Activated naive CD8-positive, alpha-beta T cell (primary cell): ENCODE data around the gene PPP4R2.
A peak's percentile ranks its signal among the peaks of the same experiment; 100 is the strongest.

ENCODE experiments used
- H3K27ac Mint-ChIP-seq: one replicate; pipeline ENCODE4 v1.8.0; 2021; ENCODE audit warnings: mixed read lengths
- H3K27me3 Mint-ChIP-seq: one replicate; pipeline ENCODE4 v1.8.0; 2021; ENCODE audit warnings: mixed read lengths
- H3K36me3 Mint-ChIP-seq: one replicate; pipeline ENCODE4 v1.8.0; 2021; ENCODE audit warnings: mixed read lengths
- H3K4me1 Mint-ChIP-seq: one replicate; pipeline ENCODE4 v1.8.0; 2021; ENCODE audit warnings: low read depth, mixed read lengths
- H3K4me3 Mint-ChIP-seq: one replicate; pipeline ENCODE4 v1.8.0; 2021; ENCODE audit warnings: mild to moderate bottlenecking, mixed read lengths
- H3K9me3 Mint-ChIP-seq: one replicate; pipeline ENCODE4 v1.8.0; 2021; ENCODE audit warnings: low read depth, mixed read lengths

PPP4R2 gene

DNA sequence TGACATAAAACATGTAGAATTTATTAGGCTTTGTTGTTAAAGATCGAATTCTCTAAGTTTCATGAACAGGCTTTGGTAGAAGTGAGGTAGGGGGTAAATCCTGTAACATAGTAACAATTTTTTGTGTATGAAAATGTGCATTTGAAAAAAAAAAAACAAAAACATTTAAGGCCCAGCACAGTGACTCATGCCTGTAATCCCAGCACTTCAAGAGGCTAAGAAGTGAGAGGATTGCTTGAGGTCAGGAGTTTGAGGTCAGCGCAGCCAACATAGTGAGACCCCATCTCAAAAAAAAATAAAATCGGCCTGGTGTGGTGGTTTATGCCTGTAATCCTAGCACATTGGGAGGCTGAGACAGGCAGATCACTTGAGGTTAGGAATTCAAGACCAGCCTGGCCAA lies 26.8 kb upstream of the PPP4R2 start:
- H3K9me3 Mint-ChIP-seq, result no peaks in the 10 kb centered on the region
- H3K4me3 Mint-ChIP-seq, result no peak overlapping the region
- peaks cover 15% of the 10 kb centered on the region for H3K4me1 Mint-ChIP-seq
- no peak overlapping the region for H3K27ac Mint-ChIP-seq
- no peaks in the 10 kb centered on the region for H3K27me3 Mint-ChIP-seq
- H3K36me3 Mint-ChIP-seq, result no peaks in the 10 kb centered on the region

DNA sequence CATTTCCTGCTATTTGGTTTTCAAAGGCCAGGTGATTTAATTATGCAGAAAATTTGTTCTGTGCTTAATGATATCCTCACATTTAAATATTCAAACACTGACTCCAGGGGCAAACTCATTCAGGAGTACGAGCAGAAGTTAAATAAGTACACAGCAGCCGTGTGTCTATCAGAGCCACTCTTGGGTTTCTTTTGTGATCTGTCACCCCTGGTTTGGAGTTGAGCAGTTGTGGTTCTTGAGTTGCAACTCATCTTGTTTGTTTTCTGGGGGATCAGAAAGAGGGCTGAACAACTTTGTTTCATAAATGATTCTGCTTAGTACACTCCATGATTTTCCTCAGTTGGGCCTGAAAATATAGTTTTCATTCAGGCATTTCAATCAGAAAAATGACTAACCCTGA lies 25.7 kb upstream of the PPP4R2 start:
- Mint-ChIP-seq H3K4me1 (peaks cover 4% of the 10 kb centered on the region), H3K27me3 (no peaks in the 10 kb centered on the region)

DNA sequence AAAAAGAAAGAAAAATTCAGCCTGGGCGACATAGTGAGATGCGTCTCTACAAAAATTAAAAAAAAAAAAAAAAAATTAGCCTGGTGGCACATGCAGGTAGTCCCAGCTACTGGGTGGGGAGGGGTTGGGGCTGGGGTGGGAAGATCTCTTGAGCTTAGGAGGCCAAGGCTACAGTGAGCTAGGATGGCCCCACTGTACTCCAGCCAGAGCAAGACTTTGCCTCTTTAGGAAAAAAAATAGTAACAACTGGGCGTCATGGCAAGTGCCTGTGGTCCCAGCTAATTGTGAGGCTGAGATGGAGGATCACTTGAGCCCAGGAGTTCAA lies 23.9 kb upstream of the PPP4R2 start:
- H3K4me1 Mint-ChIP-seq, result peaks cover 5% of the 10 kb centered on the region
- no peak overlapping the region for H3K27ac Mint-ChIP-seq
- H3K9me3 Mint-ChIP-seq, result no peaks in the 10 kb centered on the region
- H3K4me3 Mint-ChIP-seq, result no peak overlapping the region
- H3K36me3 Mint-ChIP-seq, result no peaks in the 10 kb centered on the region
- H3K27me3 Mint-ChIP-seq, result no peaks in the 10 kb centered on the region

More for the DNA sequence above, 25.7 kb upstream of the PPP4R2 start:
- Mint-ChIP-seq H3K27ac (no peak overlapping the region), H3K36me3 (no peaks in the 10 kb centered on the region), H3K9me3 (no peaks in the 10 kb centered on the region), H3K4me3 (no peak overlapping the region)

DNA sequence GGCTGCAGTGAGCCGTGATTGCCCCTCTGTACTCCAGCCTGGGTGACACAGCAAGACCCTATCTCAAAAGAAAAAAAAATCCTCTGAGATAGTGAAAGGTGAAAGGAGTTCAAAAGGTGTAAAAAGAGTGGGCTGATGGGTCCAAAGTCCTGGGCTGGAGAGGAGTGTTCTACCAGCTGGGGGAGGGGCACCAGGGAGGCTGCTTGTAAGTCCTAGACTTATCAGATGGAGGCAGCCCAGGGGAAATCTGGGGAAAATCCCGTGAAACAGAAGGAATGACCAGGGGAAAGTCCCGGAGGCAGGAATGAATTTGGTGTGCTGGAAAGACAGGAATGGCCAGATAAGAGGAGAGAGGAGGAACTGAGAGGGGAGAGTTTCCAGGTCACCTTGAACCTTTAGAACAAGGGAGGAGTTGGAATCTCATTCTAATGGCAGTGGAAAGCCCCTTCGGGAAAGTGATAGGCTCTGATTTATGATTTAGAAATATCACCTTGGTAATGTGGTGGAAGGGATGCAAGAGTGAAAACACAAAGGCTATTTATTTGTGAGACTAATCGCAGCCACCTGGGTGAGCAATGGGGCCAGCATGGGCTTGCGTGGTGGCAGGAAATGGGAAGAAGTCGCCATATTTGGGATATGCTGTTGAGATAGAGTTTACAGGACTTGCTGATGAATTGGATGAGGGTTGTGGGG lies 23.4 kb upstream of the PPP4R2 start:
- no peak overlapping the region for H3K27ac Mint-ChIP-seq
- H3K27me3 Mint-ChIP-seq, result no peaks in the 10 kb centered on the region
- H3K4me3 Mint-ChIP-seq, result no peak overlapping the region
- H3K4me1 Mint-ChIP-seq, result peaks cover 5% of the 10 kb centered on the region
- H3K36me3 Mint-ChIP-seq, result no peaks in the 10 kb centered on the region
- no peaks in the 10 kb centered on the region for H3K9me3 Mint-ChIP-seq

DNA sequence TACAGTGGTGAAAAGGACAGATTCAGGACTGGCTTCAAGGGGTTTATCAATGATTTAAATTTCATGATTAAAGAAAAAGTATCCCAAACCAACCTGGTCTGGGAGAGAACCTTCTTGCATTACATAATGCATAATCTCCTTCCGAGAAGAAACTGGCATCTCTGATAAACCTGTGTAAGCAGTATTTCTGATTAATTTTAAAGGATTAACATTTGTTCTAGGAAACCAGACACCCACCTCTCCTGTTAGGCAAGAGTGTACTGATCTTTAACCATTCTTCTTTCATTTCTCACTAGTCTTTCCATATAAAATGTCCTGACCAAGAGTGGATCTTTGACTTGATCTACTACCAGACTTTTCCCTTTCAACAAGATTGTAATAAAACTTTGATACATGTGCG lies 22.8 kb upstream of the PPP4R2 start:
- H3K36me3 Mint-ChIP-seq, result no peaks in the 10 kb centered on the region
- no peaks in the 10 kb centered on the region for H3K27me3 Mint-ChIP-seq
- no peak overlapping the region for H3K27ac Mint-ChIP-seq
- H3K4me1 Mint-ChIP-seq, result peaks cover 5% of the 10 kb centered on the region
- no peaks in the 10 kb centered on the region for H3K9me3 Mint-ChIP-seq
- H3K4me3 Mint-ChIP-seq, result no peak overlapping the region

DNA sequence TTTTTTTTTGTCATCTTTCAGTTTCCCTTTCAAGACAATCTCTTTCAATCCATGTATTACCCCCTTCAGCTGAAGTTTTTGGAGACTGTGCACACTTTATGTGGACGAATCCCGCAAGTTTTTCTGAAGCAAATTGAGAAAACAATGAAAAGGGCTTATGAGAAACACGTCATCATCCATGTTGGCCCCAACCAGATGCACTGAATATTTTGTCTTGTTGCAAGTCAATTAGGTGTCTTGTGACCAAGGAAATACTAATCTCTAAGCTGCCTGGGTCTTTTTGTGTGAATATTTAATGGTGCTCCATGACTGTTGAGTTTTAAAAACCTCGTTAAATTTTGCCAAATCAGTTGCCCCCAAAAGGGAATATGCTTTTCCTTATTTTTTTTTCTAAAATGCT lies 21.7 kb upstream of the PPP4R2 start:
- H3K4me3 Mint-ChIP-seq, result no peak overlapping the region
- no peaks in the 10 kb centered on the region for H3K9me3 Mint-ChIP-seq
- no peaks in the 10 kb centered on the region for H3K27me3 Mint-ChIP-seq
- H3K36me3 Mint-ChIP-seq, result no peaks in the 10 kb centered on the region
- no peak overlapping the region for H3K27ac Mint-ChIP-seq
- peaks cover 5% of the 10 kb centered on the region for H3K4me1 Mint-ChIP-seq

DNA sequence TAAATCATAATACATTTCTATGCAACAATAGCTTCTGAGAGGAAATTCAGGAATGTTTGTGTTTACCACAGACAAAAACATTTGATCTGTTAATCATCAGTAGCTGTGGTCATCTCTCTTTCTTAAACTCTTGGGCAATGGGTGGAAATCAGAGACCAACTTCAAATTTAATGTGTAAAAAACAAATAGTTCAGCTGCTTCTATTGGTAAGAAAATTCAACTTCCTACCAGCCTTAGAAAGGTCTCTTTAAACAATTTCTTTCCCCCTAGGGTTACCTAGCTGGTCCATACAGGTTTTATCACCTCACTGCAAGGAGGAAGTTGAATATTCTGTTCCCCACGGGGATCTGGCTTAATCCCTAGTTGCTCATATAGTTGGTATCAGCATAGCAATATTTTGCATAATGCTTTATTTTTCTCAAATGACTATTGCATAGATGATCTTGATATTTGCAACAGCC lies 20.3 kb upstream of the PPP4R2 start:
- Mint-ChIP-seq H3K27ac (no peak overlapping the region), H3K36me3 (no peaks in the 10 kb centered on the region), H3K9me3 (no peaks in the 10 kb centered on the region), H3K4me1 (peaks cover 5% of the 10 kb centered on the region), H3K4me3 (no peak overlapping the region), H3K27me3 (peaks cover 1% of the 10 kb centered on the region)

DNA sequence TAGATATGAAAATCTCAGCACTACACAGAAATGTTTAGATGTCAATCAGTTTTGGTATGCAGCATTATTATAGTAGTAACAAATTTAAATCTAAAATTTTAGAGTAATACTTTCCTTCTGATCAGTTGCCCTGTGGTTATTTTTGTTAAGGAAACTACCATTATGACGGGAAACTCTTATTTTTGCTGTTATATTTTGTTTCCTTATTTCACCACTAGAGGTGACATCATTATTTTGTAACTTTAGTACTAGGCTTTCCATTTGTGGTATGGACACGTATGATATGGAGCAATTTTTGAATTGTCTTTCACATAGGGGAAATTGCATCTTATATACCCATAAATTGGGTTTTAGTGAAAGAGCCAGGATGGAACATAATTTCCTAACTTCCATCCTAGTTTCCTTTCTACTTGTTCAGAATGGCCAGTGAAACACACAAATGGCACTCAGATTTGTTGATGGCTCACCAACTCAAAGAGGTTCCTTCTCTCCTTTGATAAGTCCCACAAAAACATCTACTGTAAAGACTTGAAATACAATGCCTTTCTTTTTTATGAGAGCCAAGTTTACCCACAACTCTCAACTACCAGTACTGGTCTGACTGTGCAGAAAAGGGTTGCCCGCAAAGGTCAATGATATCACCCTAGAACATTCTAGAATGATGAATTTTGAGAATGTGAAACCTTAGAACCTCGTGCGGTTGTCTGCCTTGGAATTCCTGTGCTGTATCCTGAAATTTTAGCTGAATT lies 19.4 kb upstream of the PPP4R2 start:
- no peak overlapping the region for H3K27ac Mint-ChIP-seq

DNA sequence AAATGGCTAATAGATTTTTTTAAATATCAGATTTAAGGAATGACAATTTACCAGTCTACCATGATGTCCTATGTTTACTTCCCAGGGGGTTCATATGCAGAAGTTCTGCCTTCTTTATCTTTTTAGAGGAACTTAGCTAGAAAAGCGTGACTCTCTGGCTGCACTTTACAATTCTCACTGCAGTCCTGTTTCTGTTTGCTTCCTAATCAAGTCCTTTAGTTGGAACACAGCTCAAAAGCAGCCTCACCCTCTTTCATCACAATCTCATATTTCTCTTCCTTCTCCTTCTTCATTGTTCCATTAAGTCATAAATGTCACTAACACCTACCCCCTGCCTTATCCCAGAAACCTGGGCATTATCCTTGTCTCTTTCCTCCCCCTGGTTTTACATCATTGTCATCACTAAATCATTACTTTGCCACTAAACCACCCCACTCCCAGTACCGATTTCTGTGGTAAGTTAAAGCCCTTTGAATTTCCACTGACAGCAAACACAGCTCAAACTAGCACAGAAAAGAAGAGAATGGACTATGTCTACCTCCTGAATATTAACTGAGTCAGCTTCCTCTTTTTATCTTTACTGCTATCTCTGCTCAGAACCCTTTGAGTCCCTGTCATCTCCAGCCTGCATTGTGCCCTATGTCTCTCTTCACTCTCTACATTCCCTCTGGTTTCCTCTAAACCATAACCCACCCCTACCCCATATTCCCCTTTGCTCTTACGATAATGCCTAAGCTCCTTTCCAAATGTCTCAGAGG lies 13.8 kb upstream of the PPP4R2 start:
- Mint-ChIP-seq H3K27me3 (peaks cover 6% of the 10 kb centered on the region), H3K4me1 (no peaks in the 10 kb centered on the region), H3K27ac (no peak overlapping the region), H3K9me3 (no peaks in the 10 kb centered on the region), H3K36me3 (no peaks in the 10 kb centered on the region), H3K4me3 (no peak overlapping the region)

More for the DNA sequence above, 19.4 kb upstream of the PPP4R2 start:
- Mint-ChIP-seq H3K9me3 (no peaks in the 10 kb centered on the region), H3K4me1 (peaks cover 5% of the 10 kb centered on the region), H3K36me3 (no peaks in the 10 kb centered on the region), H3K4me3 (no peak overlapping the region), H3K27me3 (peaks cover 1% of the 10 kb centered on the region)

DNA sequence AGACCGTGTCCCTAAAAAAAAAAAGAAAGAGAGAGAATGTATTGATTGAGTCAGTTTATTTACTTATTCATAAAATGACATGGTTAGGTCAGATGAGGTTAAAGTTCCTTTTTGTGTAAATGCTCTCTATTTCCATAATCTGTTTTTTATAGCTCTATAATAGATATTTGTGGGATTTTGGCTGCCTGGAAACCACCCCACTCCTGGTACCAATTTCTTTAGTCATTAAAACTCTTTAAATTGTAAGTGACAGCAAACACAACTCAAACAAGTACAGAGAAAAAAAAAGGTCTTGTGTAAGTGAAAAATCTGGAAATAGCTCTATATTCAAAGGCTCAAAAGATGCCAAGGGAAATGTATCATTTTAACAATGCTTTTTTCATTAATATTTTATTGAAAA lies 11.0 kb upstream of the PPP4R2 start:
- H3K27me3 Mint-ChIP-seq, result peaks cover 5% of the 10 kb centered on the region
- H3K9me3 Mint-ChIP-seq, result no peaks in the 10 kb centered on the region
- H3K36me3 Mint-ChIP-seq, result no peaks in the 10 kb centered on the region
- no peak overlapping the region for H3K27ac Mint-ChIP-seq
- H3K4me3 Mint-ChIP-seq, result no peak overlapping the region
- no peaks in the 10 kb centered on the region for H3K4me1 Mint-ChIP-seq

DNA sequence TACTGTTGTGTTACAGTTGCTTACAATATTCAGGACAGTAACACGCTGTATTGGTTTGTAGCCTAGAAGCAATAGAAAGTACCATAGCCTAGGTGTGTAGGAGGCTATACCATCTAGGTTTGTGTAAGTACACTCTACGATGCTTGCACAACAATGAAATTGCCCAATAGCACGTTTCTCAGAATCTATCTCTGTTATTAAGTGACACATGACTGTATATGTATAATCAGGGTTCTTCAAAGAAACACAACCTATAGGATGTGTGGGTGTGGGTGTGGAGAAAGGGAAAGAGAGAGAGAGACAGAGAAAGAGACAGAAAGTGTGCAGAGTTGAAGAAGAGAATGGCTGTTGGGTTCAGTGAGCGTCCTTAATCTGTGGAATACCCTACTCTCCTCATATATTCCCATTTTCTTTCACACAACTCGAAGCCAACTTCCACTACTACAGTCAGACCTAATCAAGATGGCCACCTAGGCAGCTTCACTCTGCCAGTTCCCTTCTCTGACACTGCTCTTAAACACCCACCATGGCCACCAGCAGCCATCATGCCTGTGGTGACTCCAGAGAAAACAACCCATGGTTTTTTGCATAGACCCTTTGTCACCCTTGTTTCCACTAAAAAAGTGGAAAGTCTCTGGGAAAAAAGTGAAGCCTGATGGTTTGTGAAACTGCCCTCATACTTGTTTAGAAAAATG lies 5.8 kb upstream of the PPP4R2 start:
- Mint-ChIP-seq H3K36me3 (no peaks in the 10 kb centered on the region), H3K4me1 (peaks cover 2% of the 10 kb centered on the region), H3K27me3 (no peaks in the 10 kb centered on the region), H3K27ac (no peak overlapping the region), H3K9me3 (no peaks in the 10 kb centered on the region), H3K4me3 (no peak overlapping the region)

DNA sequence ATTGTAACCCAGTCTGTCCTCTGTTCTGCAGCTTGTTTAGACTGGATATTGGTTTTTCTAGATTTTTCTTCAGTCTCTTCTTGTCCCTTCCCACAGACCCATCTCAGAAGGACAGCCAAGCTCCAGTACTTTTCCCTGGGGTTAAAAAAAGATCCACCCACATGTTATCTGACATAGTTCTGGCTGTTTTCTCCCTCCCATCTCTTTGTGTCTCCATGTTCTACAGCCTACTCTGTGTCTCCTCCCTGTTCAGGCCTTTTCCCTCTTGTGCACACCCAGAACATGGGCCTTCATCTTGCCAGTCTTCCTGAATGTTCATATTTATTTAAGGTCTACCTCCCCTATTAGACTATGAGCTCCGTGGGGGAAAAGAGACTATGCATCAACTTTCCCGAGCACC lies 5.1 kb upstream of the PPP4R2 start:
- no peaks in the 10 kb centered on the region for H3K9me3 Mint-ChIP-seq
- H3K36me3 Mint-ChIP-seq, result no peaks in the 10 kb centered on the region
- no peaks in the 10 kb centered on the region for H3K27me3 Mint-ChIP-seq
- no peak overlapping the region for H3K27ac Mint-ChIP-seq
- peaks cover 4% of the 10 kb centered on the region for H3K4me1 Mint-ChIP-seq
- no peak overlapping the region for H3K4me3 Mint-ChIP-seq

DNA sequence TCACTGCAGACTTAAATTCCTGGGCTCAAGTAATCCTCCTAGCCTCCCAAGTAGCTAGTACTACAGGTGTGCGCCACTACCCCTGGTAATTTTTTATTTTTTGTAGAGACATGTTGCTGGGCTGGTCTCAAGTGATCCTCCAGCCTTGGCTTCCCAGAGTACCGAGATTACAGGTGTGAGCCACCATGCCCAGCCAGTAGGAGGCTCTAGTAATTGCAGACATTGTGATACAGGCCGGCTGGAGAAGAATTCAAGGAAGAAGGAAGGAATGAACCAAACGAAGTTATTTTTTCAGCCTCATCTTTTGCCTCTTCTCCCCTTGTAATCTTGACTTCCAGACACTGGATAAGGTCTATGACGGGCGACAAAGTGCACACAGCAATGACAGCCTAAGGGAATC lies 3.2 kb upstream of the PPP4R2 start:
- Mint-ChIP-seq H3K27me3 (no peaks in the 10 kb centered on the region), H3K4me3 (no peak overlapping the region), H3K36me3 (no peaks in the 10 kb centered on the region), H3K27ac (peak overlapping the region; percentile 42), H3K9me3 (no peaks in the 10 kb centered on the region), H3K4me1 (peaks cover 12% of the 10 kb centered on the region)

DNA sequence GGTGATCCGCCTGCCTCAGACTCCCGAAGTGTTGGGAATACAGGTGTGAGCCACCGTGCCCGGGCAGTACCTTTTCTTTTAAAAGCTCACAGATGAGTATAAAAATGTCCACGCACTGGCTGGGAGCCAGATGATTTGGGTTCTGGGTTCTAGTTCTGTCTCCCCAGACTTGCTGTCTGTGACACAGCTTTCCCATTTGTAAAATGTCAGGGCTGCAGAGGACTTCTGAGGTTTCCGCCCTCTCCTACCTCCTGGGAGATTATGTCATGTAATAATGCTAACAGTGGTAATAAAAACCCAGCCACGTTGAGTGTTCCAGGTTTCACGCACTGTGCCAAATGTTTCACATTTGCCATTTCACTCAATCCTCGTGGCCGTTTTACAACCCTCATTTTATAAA lies 1.3 kb upstream of the PPP4R2 start:
- Mint-ChIP-seq H3K4me3 (peak overlapping the region; percentile 59), H3K27ac (peak overlapping the region; percentile 83), H3K36me3 (peaks cover 2% of the 10 kb centered on the region), H3K4me1 (peaks cover 30% of the 10 kb centered on the region), H3K27me3 (no peaks in the 10 kb centered on the region), H3K9me3 (no peaks in the 10 kb centered on the region)

DNA sequence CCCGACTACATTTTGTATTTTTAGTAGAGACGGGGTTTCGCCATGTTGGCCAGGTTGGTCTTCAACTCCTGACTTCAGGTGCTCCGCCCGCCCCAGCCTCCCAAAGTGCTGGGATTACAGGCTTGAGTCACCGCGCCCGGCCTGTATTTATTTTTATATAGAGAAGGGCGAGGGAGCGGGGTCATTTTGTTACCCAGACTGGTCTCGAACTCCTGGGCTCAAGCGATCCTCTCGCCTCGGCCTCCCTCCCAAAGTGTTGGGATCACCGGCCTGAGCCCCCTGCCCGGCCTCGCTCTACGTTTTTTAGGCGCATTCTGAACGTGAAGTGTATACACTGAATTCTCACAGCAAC lies 514 bp upstream of the PPP4R2 start:
- Mint-ChIP-seq H3K27ac (peak overlapping the region; percentile 94), H3K4me1 (peaks cover 38% of the 10 kb centered on the region), H3K9me3 (no peaks in the 10 kb centered on the region), H3K36me3 (peaks cover 6% of the 10 kb centered on the region), H3K27me3 (no peaks in the 10 kb centered on the region), H3K4me3 (peak overlapping the region; percentile 94)
